Neuronal stem cell (in vitro differentiated cells): Measurements from ENCODE around the gene PLXNA4.

Experiments
- DNase-seq: peaks from one replicate; pipeline ENCODE4 v3.0.0-alpha.2; 2013; ENCODE audit warnings: low spot score
- H2AFZ ChIP-seq: one replicate; pipeline ENCODE4 v1.6.1; 2013; ENCODE audit warnings: mild to moderate bottlenecking, low read length, inconsistent platforms
- H2AK5ac ChIP-seq: 2 replicates; pipeline ENCODE4 v1.6.1; 2013; ENCODE audit warnings: low read depth, mild to moderate bottlenecking, inconsistent platforms, low read length, moderate library complexity, mixed read lengths
- H2BK120ac ChIP-seq: 2 replicates; pipeline ENCODE4 v1.6.1; 2013; ENCODE audit warnings: low read depth, mild to moderate bottlenecking, inconsistent platforms, low read length, moderate library complexity, mixed read lengths
- H2BK12ac ChIP-seq: one replicate; pipeline ENCODE4 v1.6.1; 2013; ENCODE audit warnings: low read length, inconsistent platforms
- H2BK15ac ChIP-seq: 2 replicates; pipeline ENCODE4 v1.6.1; 2013; ENCODE audit warnings: mild to moderate bottlenecking, low read length, inconsistent platforms, mixed read lengths
- H2BK5ac ChIP-seq: one replicate; pipeline ENCODE4 v1.6.1; 2013; ENCODE audit warnings: inconsistent platforms, mild to moderate bottlenecking, low read length, moderate library complexity
- H3K14ac ChIP-seq: one replicate; pipeline ENCODE4 v1.6.1; 2013; ENCODE audit warnings: low read length, inconsistent platforms
- H3K18ac ChIP-seq: 2 replicates; pipeline ENCODE4 v1.6.1; 2013; ENCODE audit warnings: low read length, inconsistent platforms
- H3K23ac ChIP-seq: 2 replicates; pipeline ENCODE4 v1.6.1; 2013; ENCODE audit warnings: low read depth, mild to moderate bottlenecking, mixed read lengths, low read length, inconsistent platforms; ENCODE audit not compliant: poor library complexity
- H3K27ac ChIP-seq: replicated peaks from 3 replicates; pipeline ENCODE4 v1.5.1; 2013; ENCODE audit warnings: low read length, inconsistent platforms
- H3K27me3 ChIP-seq, 3 experiments: 2 replicates each; pipeline ENCODE4 v1.6.1; 2013; ENCODE audit warnings: low read length in 3 of 3, mild to moderate bottlenecking in 2 of 3, inconsistent platforms in 1 of 3, low read depth in 1 of 3, mixed read lengths in 1 of 3, moderate library complexity in 1 of 3; ENCODE audit not compliant: control insufficient read depth in 3 of 3, insufficient read depth in 3 of 3
- H3K36me3 ChIP-seq, 2 donors: replicated peaks in 1 of 2; 2 replicates each; pipeline ENCODE4 v1.6.1; 2013; ENCODE audit warnings: low read length in 2 of 2; ENCODE audit not compliant: control insufficient read depth in 2 of 2, insufficient read depth in 2 of 2
- H3K4ac ChIP-seq: 2 replicates; pipeline ENCODE4 v1.6.1; 2013; ENCODE audit warnings: inconsistent platforms, mild to moderate bottlenecking, low read length, moderate library complexity
- H3K4me1 ChIP-seq, 2 donors: 1 replicate in 1 of 2; 2 replicates in 1 of 2; pipeline ENCODE4 v1.6.1; 2013; ENCODE audit warnings: low read length in 2 of 2, low read depth in 1 of 2; ENCODE audit not compliant: control insufficient read depth in 2 of 2, insufficient read depth in 1 of 2
- H3K4me2 ChIP-seq: one replicate; pipeline ENCODE4 v1.6.1; 2013; ENCODE audit warnings: mild to moderate bottlenecking, low read length, inconsistent platforms; ENCODE audit not compliant: insufficient read depth, poor library complexity, severe bottlenecking
- H3K4me3 ChIP-seq, 2 donors: 2 replicates each; pipeline ENCODE4 v1.5.1; 2013; ENCODE audit warnings: low read length in 2 of 2, mild to moderate bottlenecking in 2 of 2, inconsistent platforms in 1 of 2, moderate library complexity in 1 of 2
- H3K79me1 ChIP-seq: one replicate; pipeline ENCODE4 v1.6.1; 2013; ENCODE audit warnings: low read depth, mild to moderate bottlenecking, inconsistent platforms, low read length, moderate library complexity
- H3K9ac ChIP-seq: one replicate; pipeline ENCODE4 v1.6.1; 2013; ENCODE audit warnings: mild to moderate bottlenecking, low read depth, low read length, inconsistent platforms; ENCODE audit not compliant: poor library complexity
- H3K9me3 ChIP-seq, 2 donors: replicated peaks in 1 of 2; 2 replicates each; pipeline versions ENCODE3 to v1.6.1; 2013; ENCODE audit warnings: low read length in 2 of 2, mild to moderate bottlenecking in 2 of 2, inconsistent platforms in 1 of 2, low read depth in 1 of 2, mixed read lengths in 1 of 2, moderate library complexity in 1 of 2; ENCODE audit not compliant: control insufficient read depth in 2 of 2, insufficient read depth in 1 of 2
- H4K8ac ChIP-seq: one replicate; pipeline ENCODE4 v1.6.1; 2013; ENCODE audit warnings: low read depth, mild to moderate bottlenecking, inconsistent platforms, low read length, moderate library complexity
- H4K91ac ChIP-seq: one replicate; pipeline ENCODE4 v1.6.1; 2013; ENCODE audit warnings: low read length, low read depth, mild to moderate bottlenecking, inconsistent platforms; ENCODE audit not compliant: poor library complexity
- WGBS, 2 donors: extraction: QIAGEN DNeasy Blood & Tissue Kit; methylation state at CpG; one replicate each; pipeline ENCODE4 v1.1.7; 2013; ENCODE audit warnings: missing lambda C conversion rate in 2 of 2, mixed read lengths in 1 of 2; ENCODE audit not compliant: insufficient read length in 2 of 2, insufficient replicate concordance in 1 of 2; ENCODE audit errors: extremely low coverage in 2 of 2; 5-methylcytosine and 5-hydroxymethylcytosine counted together

The PLXNA4 gene

DNA sequence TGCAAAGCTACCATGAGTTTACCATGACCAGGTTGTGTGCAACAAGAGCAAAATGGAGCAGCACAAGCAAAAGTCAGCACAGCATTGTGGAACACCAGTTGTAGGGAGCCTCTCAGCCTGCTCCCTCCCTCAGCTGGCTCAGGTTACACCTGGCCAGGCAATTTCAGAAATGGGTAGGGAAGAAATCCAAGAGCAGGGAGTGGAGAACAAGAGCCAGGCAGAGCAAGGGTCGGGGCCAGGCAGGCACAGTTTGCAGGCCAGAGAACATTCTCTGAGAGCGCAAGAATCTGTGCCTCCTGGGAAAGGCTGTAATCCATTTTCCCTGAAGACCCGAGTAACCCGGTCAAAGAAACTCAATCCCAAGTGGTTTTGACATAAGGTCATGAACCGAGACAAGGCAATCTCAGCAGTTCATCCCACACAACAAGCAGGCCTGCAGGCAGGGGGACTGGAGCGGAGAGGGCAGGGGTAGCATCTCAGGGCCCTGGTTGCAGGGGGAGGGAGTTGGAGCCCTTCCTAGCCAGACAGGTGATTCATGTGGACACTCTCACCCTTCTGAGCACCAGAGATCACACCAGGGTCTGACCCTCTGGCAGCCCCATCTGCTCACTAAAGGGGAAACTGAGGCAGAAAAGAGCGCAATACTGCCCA lies 258.4 kb downstream of the PLXNA4 start:
- Histone ChIP-seq H3K4me1 (peaks cover 0 to 5% of the 10 kb centered on the region in 2 donors), H3K27me3 (no peaks in the 10 kb centered on the region), H2BK15ac (no peak overlapping the region), H2AFZ (no peak overlapping the region), H3K14ac (no peak overlapping the region), H3K4ac (no peak overlapping the region), H4K91ac (no peak overlapping the region), H2BK120ac (no peak overlapping the region), H3K36me3 (no peaks in the 10 kb centered on the region), H4K8ac (no peak overlapping the region), H3K4me2 (no peak overlapping the region), H3K9ac (no peak overlapping the region), H3K27ac (no peak overlapping the region), H2AK5ac (peak overlapping the region; percentile 42), H2BK12ac (no peak overlapping the region), H3K79me1 (no peaks in the 10 kb centered on the region), H3K23ac (no peak overlapping the region), H3K9me3 (no peaks in the 10 kb centered on the region), H2BK5ac (no peak overlapping the region), H3K4me3 (no peak overlapping the region), H3K18ac (no peak overlapping the region)
- no CpG with 5 or more reads among the region's 7 CpGs for whole genome bisulfite sequencing, 2 donors
- no peak for DNase-seq

- no peak for DNase-seq
- Histone ChIP-seq H3K4ac (no peak overlapping the region), H3K9ac (no peak overlapping the region), H3K18ac (no peak overlapping the region), H2BK5ac (no peak overlapping the region), H4K8ac (no peak overlapping the region), H2AFZ (no peak overlapping the region), H3K27ac (no peak overlapping the region), H3K36me3 (no peaks in the 10 kb centered on the region), H3K4me2 (no peak overlapping the region), H3K9me3 (no peaks in the 10 kb centered on the region), H2BK15ac (no peak overlapping the region), H2BK12ac (no peak overlapping the region), H2BK120ac (no peak overlapping the region), H3K4me3 (no peak overlapping the region), H3K4me1 (peaks cover 0 to 11% of the 10 kb centered on the region in 2 donors), H3K79me1 (no peaks in the 10 kb centered on the region), H2AK5ac (no peak overlapping the region), H4K91ac (no peak overlapping the region), H3K23ac (no peak overlapping the region), H3K27me3 (no peaks in the 10 kb centered on the region), H3K14ac (no peak overlapping the region)
- whole genome bisulfite sequencing, 2 donors, result no CpG with 5 or more reads among the region's 4 CpGs
These were observed 263.7 kb downstream of the PLXNA4 start for GRCh38 chr7:132312531-132313055.

- Histone ChIP-seq H3K4me1 (peaks cover 0 to 10% of the 10 kb centered on the region in 2 donors), H2AK5ac (no peak overlapping the region), H3K4me2 (no peak overlapping the region), H4K8ac (no peak overlapping the region), H3K23ac (no peak overlapping the region), H4K91ac (no peak overlapping the region), H2BK12ac (no peak overlapping the region), H3K79me1 (no peaks in the 10 kb centered on the region), H2BK5ac (no peak overlapping the region), H3K36me3 (no peaks in the 10 kb centered on the region), H2BK120ac (no peak overlapping the region), H3K27me3 (no peaks in the 10 kb centered on the region), H2AFZ (no peak overlapping the region), H3K4me3 (no peak overlapping the region), H3K14ac (no peak overlapping the region), H3K9me3 (no peaks in the 10 kb centered on the region), H2BK15ac (no peak overlapping the region), H3K27ac (no peak overlapping the region), H3K9ac (no peak overlapping the region), H3K18ac (no peak overlapping the region), H3K4ac (no peak overlapping the region)
- no peak for DNase-seq
- no CpG with 5 or more reads among the region's 2 CpGs for WGBS, 2 donors
These were observed 264.5 kb downstream of the PLXNA4 start for GRCh38 chr7:132311733-132312132.

GRCh38 chr7:132309102-132309805 lies 267.0 kb downstream of the PLXNA4 start:
- Histone ChIP-seq H3K4me3 (no peak overlapping the region), H3K4me2 (no peak overlapping the region), H3K4me1 (peaks cover 0 to 10% of the 10 kb centered on the region in 2 donors), H2AK5ac (no peak overlapping the region), H3K23ac (no peak overlapping the region), H3K27me3 (no peaks in the 10 kb centered on the region), H4K8ac (no peak overlapping the region), H3K4ac (no peak overlapping the region), H3K9ac (no peak overlapping the region), H3K14ac (no peak overlapping the region), H3K79me1 (no peaks in the 10 kb centered on the region), H2BK120ac (no peak overlapping the region), H3K9me3 (no peaks in the 10 kb centered on the region), H2BK15ac (no peak overlapping the region), H3K36me3 (no peaks in the 10 kb centered on the region), H2AFZ (no peak overlapping the region), H2BK5ac (no peak overlapping the region), H2BK12ac (no peak overlapping the region), H4K91ac (no peak overlapping the region), H3K18ac (no peak overlapping the region), H3K27ac (no peak overlapping the region)
- no peak for DNase-seq
- no CpG with 5 or more reads among the region's 9 CpGs for WGBS, 2 donors
